SJCRH30 (cell line): Measurements from ENCODE around the gene EGFLAM. TPM values are rescaled to one million over a fixed set of nuclear protein-coding genes. Genes with fewer than 3 reads are reported as not detected.
A peak's percentile ranks its signal among the peaks of the same experiment; 100 is the strongest.

Experiments
- DNase-seq, 2 experiments: peaks; one replicate each; pipeline ENCODE4 v3.0.0-alpha.2; 2015 to 2020
- H3K27ac ChIP-seq: fragments of 250-450 bp; sonication (Bioruptor Pico); 2 replicates; pipeline ENCODE4 v1.5.1; 2020; ENCODE audit warnings: mild to moderate bottlenecking, moderate library complexity
- H3K27me3 ChIP-seq: fragments of 250-450 bp; sonication (Bioruptor Pico); 2 replicates; pipeline ENCODE4 v1.5.1; 2020; ENCODE audit warnings: mild to moderate bottlenecking, moderate library complexity
- H3K36me3 ChIP-seq: fragments of 250-450 bp; sonication (Bioruptor Pico); 2 replicates; pipeline ENCODE4 v1.5.1; 2020; ENCODE audit warnings: mild to moderate bottlenecking, moderate library complexity
- H3K4me1 ChIP-seq: fragments of 250-450 bp; sonication (Bioruptor Pico); 2 replicates; pipeline ENCODE4 v1.5.1; 2020; ENCODE audit warnings: mild to moderate bottlenecking, moderate library complexity
- H3K4me3 ChIP-seq: fragments of 250-450 bp; sonication (Bioruptor Pico); 2 replicates; pipeline ENCODE4 v1.5.1; 2020; ENCODE audit warnings: mild to moderate bottlenecking, moderate library complexity
- H3K9me3 ChIP-seq: fragments of 250-450 bp; sonication (Bioruptor Pico); replicated peaks from 2 replicates; pipeline ENCODE4 v1.5.1; 2020; ENCODE audit warnings: mild to moderate bottlenecking, moderate library complexity
- total RNA-seq: library from RNA; depleted of rRNA; stranded (reverse); fragments of >200 nt; shearing (Covaris generic); gene quantifications from 2 replicates; pipeline ENCODE4 v1.2.3, GENCODE V29; 2014

Gene EGFLAM
- total RNA-seq, 1 experiment from 2014 or later, result 0.36 TPM

DNA sequence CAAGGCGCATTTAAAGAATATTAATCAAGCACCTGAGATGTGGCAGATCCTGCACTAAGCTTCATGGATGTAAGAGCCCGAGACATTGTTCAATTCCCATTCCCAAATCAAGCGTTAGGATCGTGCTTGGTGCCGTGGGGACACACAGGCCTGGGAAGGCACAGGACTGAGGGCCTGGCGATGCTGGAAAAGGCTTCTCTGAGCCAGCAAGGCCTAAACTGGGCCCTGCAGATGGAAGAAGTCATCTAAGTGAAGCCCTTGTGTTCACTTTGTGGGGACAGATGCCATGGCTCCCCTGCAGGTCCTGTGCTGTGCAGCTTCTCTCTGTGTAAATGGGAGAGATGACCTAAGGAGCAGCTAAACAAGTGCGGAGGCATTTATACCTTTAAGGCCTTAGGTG, 214.2 kb downstream of the EGFLAM start:
- no peaks in the 10 kb centered on the region for H3K4me1 ChIP-seq
- DNase-seq, result no peak
- no peaks in the 10 kb centered on the region for H3K9me3 ChIP-seq
- no peak overlapping the region for H3K4me3 ChIP-seq
- H3K27me3 ChIP-seq, result no peaks in the 10 kb centered on the region
- no peaks in the 10 kb centered on the region for H3K36me3 ChIP-seq
- H3K27ac ChIP-seq, result no peak overlapping the region

DNA sequence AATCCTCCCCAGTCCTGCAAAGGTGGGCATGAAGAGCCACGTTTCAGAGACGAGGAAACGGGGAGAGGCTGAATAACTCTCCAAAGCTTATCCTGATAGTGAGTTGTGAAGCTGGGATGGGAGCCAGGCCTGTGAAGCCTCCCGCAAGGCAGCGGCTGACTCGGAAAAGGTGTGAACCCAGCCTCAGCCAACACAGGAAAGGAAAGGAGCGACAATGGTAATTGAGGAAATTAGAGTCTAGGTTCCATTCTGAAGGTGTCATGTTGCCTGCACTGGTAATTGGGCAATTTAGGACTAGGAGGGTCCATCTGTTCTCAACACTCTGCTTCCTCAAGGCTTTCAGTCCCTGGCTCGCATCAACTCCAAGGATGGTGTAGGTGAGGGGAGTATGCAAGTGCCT, 214.6 kb downstream of the EGFLAM start:
- Histone ChIP-seq H3K9me3 (no peaks in the 10 kb centered on the region), H3K36me3 (no peaks in the 10 kb centered on the region), H3K4me3 (no peak overlapping the region), H3K4me1 (no peaks in the 10 kb centered on the region), H3K27ac (no peak overlapping the region), H3K27me3 (no peaks in the 10 kb centered on the region)
- no peak for DNase-seq

- Histone ChIP-seq H3K27ac (no peak overlapping the region), H3K4me3 (no peak overlapping the region), H3K27me3 (no peaks in the 10 kb centered on the region), H3K4me1 (no peaks in the 10 kb centered on the region), H3K36me3 (0 out of 2 replicates have a peak, but pooled peaks cover 3% of the 10 kb centered on the region), H3K9me3 (no peaks in the 10 kb centered on the region)
- no peak for DNase-seq
Measured at GRCh38 chr5:38478166-38478565, 219.8 kb downstream of the EGFLAM start.

- Histone ChIP-seq H3K4me3 (no peak overlapping the region), H3K9me3 (no peaks in the 10 kb centered on the region), H3K4me1 (no peaks in the 10 kb centered on the region), H3K27me3 (no peaks in the 10 kb centered on the region), H3K27ac (no peak overlapping the region), H3K36me3 (0 out of 2 replicates have a peak, but pooled peaks cover 3% of the 10 kb centered on the region)
- DNase-seq, result no peak
Measured at GRCh38 chr5:38478878-38479277, 220.5 kb downstream of the EGFLAM start.

DNA sequence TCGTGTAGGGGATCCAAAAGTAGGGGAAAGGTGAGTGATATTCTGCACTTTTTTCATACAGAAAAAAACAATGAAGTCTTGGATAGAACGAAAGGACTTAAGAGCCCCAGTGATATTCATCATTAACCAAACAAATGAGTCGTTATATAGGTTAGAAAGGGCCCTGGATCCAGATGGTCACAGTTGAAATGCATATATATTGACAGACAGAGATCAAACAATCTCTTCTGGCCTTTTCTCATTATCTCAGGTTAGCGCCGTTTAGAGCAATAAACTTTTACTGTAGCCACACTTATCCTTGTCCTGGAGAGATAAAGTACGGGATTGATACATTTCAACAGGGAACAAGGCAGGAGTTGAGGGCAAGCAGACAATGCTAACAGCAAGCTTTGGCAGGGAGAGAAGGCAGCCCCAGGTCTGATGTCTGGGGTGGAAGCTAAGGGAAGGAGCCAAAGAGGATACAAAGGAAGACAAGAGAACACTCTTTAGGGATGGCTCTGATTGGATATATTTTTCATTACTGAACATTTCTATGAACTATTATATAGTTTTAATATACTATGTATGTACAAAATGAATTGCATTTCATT, 221.1 kb downstream of the EGFLAM start:
- DNase-seq, result no peak
- Histone ChIP-seq H3K27ac (no peak overlapping the region), H3K4me3 (no peak overlapping the region), H3K4me1 (no peaks in the 10 kb centered on the region), H3K27me3 (no peaks in the 10 kb centered on the region), H3K36me3 (0 out of 2 replicates have a peak, but pooled peaks cover 3% of the 10 kb centered on the region), H3K9me3 (no peaks in the 10 kb centered on the region)

- H3K4me1 ChIP-seq, result no peaks in the 10 kb centered on the region
- no peak overlapping the region for H3K27ac ChIP-seq
- no peaks in the 10 kb centered on the region for H3K9me3 ChIP-seq
- peaks cover 10% of the 10 kb centered on the region; the same call in 1 of the 2 replicates for H3K36me3 ChIP-seq
- DNase-seq, result no peak
- no peaks in the 10 kb centered on the region for H3K27me3 ChIP-seq
- no peak overlapping the region for H3K4me3 ChIP-seq
Measured at GRCh38 chr5:38483805-38484398, 225.5 kb downstream of the EGFLAM start.

GRCh38 chr5:38494175-38494574, 235.8 kb downstream of the EGFLAM start:
- DNase-seq, result no peak
- Histone ChIP-seq H3K4me3 (no peak overlapping the region), H3K27ac (no peak overlapping the region), H3K36me3 (peaks cover 15% of the 10 kb centered on the region), H3K27me3 (no peaks in the 10 kb centered on the region), H3K4me1 (no peaks in the 10 kb centered on the region), H3K9me3 (no peaks in the 10 kb centered on the region)

DNA sequence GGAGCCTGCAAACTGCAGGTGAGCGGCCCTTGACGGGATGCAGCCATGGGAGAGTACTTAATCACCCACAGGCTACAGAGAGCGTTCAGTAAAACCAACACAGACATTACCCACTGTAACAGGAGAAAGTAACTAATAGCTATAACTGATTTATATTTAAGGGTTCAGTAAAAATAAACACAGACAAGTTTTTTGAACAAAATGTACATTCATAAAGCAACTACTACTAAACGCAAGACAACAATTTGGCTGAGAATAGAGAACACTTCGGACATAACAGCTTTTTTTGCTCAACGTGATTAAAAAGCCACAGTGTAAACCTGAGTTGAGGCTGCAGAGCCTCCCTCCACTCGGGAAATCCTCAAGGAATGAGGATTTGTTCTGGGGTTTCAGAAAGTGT, 236.4 kb downstream of the EGFLAM start:
- no peaks in the 10 kb centered on the region for H3K4me1 ChIP-seq
- H3K36me3 ChIP-seq, result peaks cover 15% of the 10 kb centered on the region
- no peaks in the 10 kb centered on the region for H3K9me3 ChIP-seq
- no peak overlapping the region for H3K4me3 ChIP-seq
- H3K27me3 ChIP-seq, result no peaks in the 10 kb centered on the region
- DNase-seq, result no peak
- no peak overlapping the region for H3K27ac ChIP-seq

GRCh38 chr5:38497946-38498345, 239.6 kb downstream of the EGFLAM start:
- DNase-seq, result peak; percentile 18 to 49
- no peak overlapping the region for H3K27ac ChIP-seq

GRCh38 chr5:38500573-38501260, 242.4 kb downstream of the EGFLAM start:
- no peaks in the 10 kb centered on the region; the same call in 1 of the 2 replicates for H3K9me3 ChIP-seq
- H3K27me3 ChIP-seq, result no peaks in the 10 kb centered on the region
- no peak overlapping the region for H3K27ac ChIP-seq
- H3K36me3 ChIP-seq, result peaks cover 20% of the 10 kb centered on the region
- DNase-seq, result peak in 1 of 2 experiments; percentile 10
- H3K4me3 ChIP-seq, result no peak overlapping the region
- no peaks in the 10 kb centered on the region for H3K4me1 ChIP-seq

More at GRCh38 chr5:38497946-38498345, 239.6 kb downstream of the EGFLAM start:
- Histone ChIP-seq H3K27me3 (no peaks in the 10 kb centered on the region), H3K36me3 (peaks cover 14% of the 10 kb centered on the region), H3K4me1 (no peaks in the 10 kb centered on the region), H3K4me3 (no peak overlapping the region), H3K9me3 (no peaks in the 10 kb centered on the region)

GRCh38 chr5:38506302-38506701, 247.9 kb downstream of the EGFLAM start:
- no peak overlapping the region for H3K4me3 ChIP-seq
- DNase-seq, result no peak
- peaks cover 36% of the 10 kb centered on the region for H3K36me3 ChIP-seq
- H3K4me1 ChIP-seq, result peaks cover 14% of the 10 kb centered on the region
- H3K27me3 ChIP-seq, result no peaks in the 10 kb centered on the region
- no peaks in the 10 kb centered on the region; the same call in 1 of the 2 replicates for H3K9me3 ChIP-seq
- no peak overlapping the region for H3K27ac ChIP-seq

DNA sequence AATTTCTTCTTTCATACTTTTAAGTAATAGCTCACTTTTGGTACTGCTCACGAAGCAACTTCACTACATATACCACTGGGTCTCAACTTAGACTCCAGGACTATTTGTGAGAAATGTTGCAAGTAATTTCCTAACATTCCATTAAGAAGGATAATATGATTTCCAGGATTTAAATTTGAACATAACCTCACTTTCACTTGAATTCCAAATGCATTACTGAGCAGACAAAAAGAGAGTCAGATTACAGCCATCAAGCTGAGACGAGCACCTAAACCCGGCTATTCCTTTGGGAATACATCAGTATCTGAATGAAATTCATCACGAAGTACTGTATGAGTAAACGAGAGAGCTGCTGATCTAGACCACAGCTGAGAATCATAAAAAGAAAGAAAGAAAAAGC, 250.8 kb downstream of the EGFLAM start:
- Histone ChIP-seq H3K36me3 (peaks cover 29% of the 10 kb centered on the region), H3K9me3 (no peaks in the 10 kb centered on the region; the same call in 1 of the 2 replicates), H3K4me1 (peaks cover 16% of the 10 kb centered on the region), H3K4me3 (no peak overlapping the region), H3K27ac (peak overlapping the region; percentile 38), H3K27me3 (no peaks in the 10 kb centered on the region)
- DNase-seq, result peak; percentile 17 to 58
